ENCODE results near the gene MYOZ3.

MYOZ3 gene

GRCh38 chr5:150706776-150707390, 45.8 kb downstream of the MYOZ3 start:
- no peak for DNase-seq

GRCh38 chr5:150710165-150710564, 49.1 kb downstream of the MYOZ3 start:
- no peak for DNase-seq

- DNase-seq = no peak
Measured at GRCh38 chr5:150723845-150724244, 62.8 kb downstream of the MYOZ3 start.

All from SW 1271 (cell line).